Measurements from ENCODE around the gene RALGPS1.

RALGPS1 gene

GRCh38 chr9:127153501-127153900 is 238.9 kb downstream of the RALGPS1 start:
- no peak for TF ChIP-seq CTCF (IDR thresholded peaks at IDR 0.05)

GRCh38 chr9:127154003-127154389 is 239.4 kb downstream of the RALGPS1 start:
- TF ChIP-seq CTCF (IDR thresholded peaks at IDR 0.05) = no peak

GRCh38 chr9:127154390-127155191 is 240.0 kb downstream of the RALGPS1 start:
- TF ChIP-seq CTCF (IDR thresholded peaks at IDR 0.05) = no peak

GRCh38 chr9:127155314-127155960 is 240.9 kb downstream of the RALGPS1 start:
- TF ChIP-seq CTCF (IDR thresholded peaks at IDR 0.05) = no peak

GRCh38 chr9:127158786-127159324 is 244.3 kb downstream of the RALGPS1 start:
- TF ChIP-seq CTCF (IDR thresholded peaks at IDR 0.05) = no peak

GRCh38 chr9:127159325-127159801 is 244.8 kb downstream of the RALGPS1 start:
- no peak for TF ChIP-seq CTCF (IDR thresholded peaks at IDR 0.05)

GRCh38 chr9:127159949-127160610 is 245.5 kb downstream of the RALGPS1 start:
- no peak for TF ChIP-seq CTCF (IDR thresholded peaks at IDR 0.05)
